OCI-LY1 (cell line): ENCODE data around the gene SAP30BP.

Experiments used
- CTCF ChIP-seq: fragments of 200-600 bp; sonication (generic), shearing (Covaris generic); IDR thresholded peaks from 2 replicates; pipeline ENCODE4 v1.5.1; 2017; ENCODE audit warnings: mild to moderate bottlenecking, antibody characterized with exemption, low read length, moderate library complexity, mixed read lengths
- EZH2 ChIP-seq: fragments of 200-600 bp; sonication (generic), shearing (Covaris generic); IDR thresholded peaks from 2 replicates; pipeline ENCODE4 v1.8.0; 2017; ENCODE audit warnings: borderline replicate concordance, mixed run types, mild to moderate bottlenecking, antibody characterized with exemption, low read length, moderate library complexity, mixed read lengths

DNA sequence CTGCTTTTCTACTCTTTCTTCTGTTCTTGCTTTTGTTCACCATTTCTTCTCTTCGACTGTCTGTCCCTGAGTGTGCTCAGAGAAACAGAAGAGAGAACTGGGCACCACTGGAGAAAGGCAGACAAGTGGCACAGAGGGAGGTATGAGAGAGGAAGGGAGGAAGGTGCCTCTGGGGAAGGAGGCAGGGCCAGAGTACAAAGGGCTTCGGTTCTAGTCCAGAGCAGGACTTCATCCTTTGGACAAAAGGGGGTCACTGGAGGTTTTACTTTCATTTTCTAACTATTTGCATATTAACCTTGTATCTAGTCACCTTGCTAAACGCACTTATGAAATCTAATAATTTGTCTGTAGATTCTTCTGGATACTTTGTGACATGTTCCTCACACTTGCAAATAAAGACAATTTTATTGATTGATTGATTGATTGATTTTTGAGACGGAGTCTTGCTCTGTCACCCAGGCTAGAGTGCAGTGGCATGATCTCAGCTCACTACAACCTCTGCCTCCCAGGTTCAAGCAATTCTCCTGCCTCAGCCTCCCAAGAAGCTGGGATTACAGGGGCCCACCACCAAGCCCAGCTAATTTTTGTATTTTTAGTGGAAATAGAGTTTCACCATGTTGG is 67.6 kb downstream of the SAP30BP start:
- no peak for TF ChIP-seq CTCF
- TF ChIP-seq EZH2, result no peak
